B cell (primary cell): ENCODE data around the gene EHBP1L1.

Experiments used
- EZH2 ChIP-seq: IDR thresholded peaks from 2 replicates; pipeline ENCODE4 v1.6.1; 2012; ENCODE audit warnings: borderline replicate concordance, low read depth, mild to moderate bottlenecking, moderate library complexity, low read length; ENCODE audit not compliant: insufficient read depth, poor library complexity, severe bottlenecking
- TF ChIP-seq, protein P1 (sequence below): fragments of 200-600 bp; IDR thresholded peaks from one replicate; pipeline ENCODE4 v1.8.0; 2022; ENCODE audit warnings: antibody characterized with exemption, mild to moderate bottlenecking

DNA sequence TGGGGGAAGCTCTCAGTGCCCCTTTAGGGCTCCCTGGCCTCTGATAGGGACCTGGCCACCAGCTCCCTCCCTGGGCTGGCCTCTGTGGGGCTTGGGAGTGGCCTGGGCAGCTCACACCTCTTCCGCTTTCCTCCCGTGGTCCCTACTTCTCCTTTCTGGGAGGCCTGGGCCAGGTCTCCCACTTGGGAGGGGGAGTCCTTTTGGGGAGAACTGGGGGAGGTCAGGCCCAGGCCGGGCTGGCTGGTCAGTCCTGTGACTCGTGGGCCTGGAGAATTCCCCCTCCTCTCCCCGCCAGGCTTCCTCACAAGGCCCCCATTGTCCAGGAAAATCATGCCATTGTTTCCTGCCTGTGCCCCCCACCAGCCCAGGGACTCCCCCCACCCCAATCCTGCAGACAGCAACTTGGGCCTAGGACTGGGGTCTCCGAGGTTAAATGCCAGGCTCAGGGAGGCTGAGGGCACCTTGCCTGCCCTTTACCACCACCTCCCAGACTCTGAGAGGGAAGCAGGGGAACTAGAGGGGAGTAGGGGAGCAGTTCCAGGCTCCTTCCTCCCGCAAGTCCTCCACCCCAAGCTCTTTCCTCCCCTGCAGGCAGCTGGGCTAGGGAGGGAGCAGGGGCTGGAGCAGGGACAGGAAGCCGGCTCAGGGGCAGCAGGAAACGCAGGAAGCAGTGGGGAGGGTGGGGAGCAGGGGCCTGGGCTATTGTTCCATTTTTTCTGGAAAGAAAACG is 35.3 kb downstream of the EHBP1L1 start:
- TF ChIP-seq, protein P1, sequence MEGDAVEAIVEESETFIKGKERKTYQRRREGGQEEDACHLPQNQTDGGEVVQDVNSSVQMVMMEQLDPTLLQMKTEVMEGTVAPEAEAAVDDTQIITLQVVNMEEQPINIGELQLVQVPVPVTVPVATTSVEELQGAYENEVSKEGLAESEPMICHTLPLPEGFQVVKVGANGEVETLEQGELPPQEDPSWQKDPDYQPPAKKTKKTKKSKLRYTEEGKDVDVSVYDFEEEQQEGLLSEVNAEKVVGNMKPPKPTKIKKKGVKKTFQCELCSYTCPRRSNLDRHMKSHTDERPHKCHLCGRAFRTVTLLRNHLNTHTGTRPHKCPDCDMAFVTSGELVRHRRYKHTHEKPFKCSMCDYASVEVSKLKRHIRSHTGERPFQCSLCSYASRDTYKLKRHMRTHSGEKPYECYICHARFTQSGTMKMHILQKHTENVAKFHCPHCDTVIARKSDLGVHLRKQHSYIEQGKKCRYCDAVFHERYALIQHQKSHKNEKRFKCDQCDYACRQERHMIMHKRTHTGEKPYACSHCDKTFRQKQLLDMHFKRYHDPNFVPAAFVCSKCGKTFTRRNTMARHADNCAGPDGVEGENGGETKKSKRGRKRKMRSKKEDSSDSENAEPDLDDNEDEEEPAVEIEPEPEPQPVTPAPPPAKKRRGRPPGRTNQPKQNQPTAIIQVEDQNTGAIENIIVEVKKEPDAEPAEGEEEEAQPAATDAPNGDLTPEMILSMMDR: no peak
- TF ChIP-seq EZH2: no peak
